Suprapubic skin (tissue), 4 donors: ENCODE results near the gene EPHA10.

Source experiments
- CTCF ChIP-seq, 2 donors: fragments of 200-600 bp in 1 of 2; fragments of 450-650 bp in 1 of 2; sonication (generic) in 1 of 2; IDR thresholded peaks; one replicate each; pipeline ENCODE4 v1.5.1; 2016 to 2019; ENCODE audit warnings: antibody characterized with exemption in 2 of 2, mild to moderate bottlenecking in 1 of 2, moderate library complexity in 1 of 2
- EP300 ChIP-seq: sonication (generic); formaldehyde crosslinking; IDR thresholded peaks from one replicate; pipeline ENCODE4 v1.6.1; 2017; ENCODE audit warnings: antibody characterized with exemption
- POLR2A ChIP-seq, 2 donors: fragments of 450-650 bp; IDR thresholded peaks; one replicate each; pipeline ENCODE4 v1.6.1; 2017; ENCODE audit warnings: antibody characterized with exemption in 2 of 2, mild to moderate bottlenecking in 2 of 2, moderate library complexity in 2 of 2
- POLR2AphosphoS5 ChIP-seq, 3 donors: sonication (generic); formaldehyde crosslinking; IDR thresholded peaks; one replicate each; pipeline ENCODE4 v1.6.1; 2017; ENCODE audit warnings: antibody characterized with exemption in 3 of 3

- TF ChIP-seq POLR2A (IDR thresholded peaks at IDR 0.05) = no peak
- no peak for TF ChIP-seq CTCF (IDR thresholded peaks at IDR 0.05)
- TF ChIP-seq EP300 = no peak
- TF ChIP-seq POLR2AphosphoS5 (IDR thresholded peaks at IDR 0.05) = no peak
These were observed 42.5 kb downstream of the EPHA10 start for GRCh38 chr1:37722181-37723071.
